GM12878 (cell line): ENCODE measurements around the gene ERVH48-1. TPM values are rescaled to one million over a fixed set of nuclear protein-coding genes. Genes with fewer than 3 reads are reported as not detected.
A peak's percentile ranks its signal among the peaks of the same experiment; 100 is the strongest.

Source experiments
- CBX3 ChIP-seq: fragments of 200-600 bp; sonication (generic); IDR thresholded peaks from 2 replicates; pipeline ENCODE4 v1.6.1; 2016; ENCODE audit warnings: low read depth, borderline replicate concordance
- CREB1 ChIP-seq: IDR thresholded peaks from 2 replicates; pipeline ENCODE4 v1.6.1; 2012; ENCODE audit warnings: low read depth, mild to moderate bottlenecking, inconsistent platforms
- E4F1 ChIP-seq: fragments of 450-650 bp; IDR thresholded peaks from 2 replicates; pipeline ENCODE4 v1.6.1; 2018; ENCODE audit warnings: borderline replicate concordance, mild to moderate bottlenecking; ENCODE audit not compliant: partially characterized antibody
- FOXK2 ChIP-seq: fragments of 450-650 bp; IDR thresholded peaks from 2 replicates; pipeline ENCODE4 v1.6.1; 2017; ENCODE audit warnings: mild to moderate bottlenecking, moderate library complexity
- HDGF ChIP-seq: fragments of 450-650 bp; IDR thresholded peaks from 2 replicates; pipeline ENCODE4 v1.6.1; 2016; ENCODE audit warnings: antibody characterized with exemption
- MTA3 ChIP-seq: IDR thresholded peaks from 2 replicates; pipeline ENCODE4 v1.6.1; 2012; ENCODE audit warnings: low read length, inconsistent platforms, borderline replicate concordance
- MXI1 ChIP-seq: fragments of 150-350 bp; IDR thresholded peaks from 2 replicates; pipeline ENCODE4 v1.6.1; 2011; ENCODE audit warnings: low read depth, mild to moderate bottlenecking, inconsistent platforms, low read length, improper control_type of control experiment
- NFYA ChIP-seq: IDR thresholded peaks from 2 replicates; pipeline ENCODE4 v1.6.1; 2011; ENCODE audit warnings: low read depth, mild to moderate bottlenecking, low read length, improper control_type of control experiment, borderline replicate concordance
- PAX5 ChIP-seq: IDR thresholded peaks from 2 replicates; pipeline ENCODE4 v1.6.1; 2011; ENCODE audit warnings: low read depth, low read length, borderline replicate concordance
- RAD51 ChIP-seq: fragments of 450-650 bp; IDR thresholded peaks from 2 replicates; pipeline ENCODE4 v1.6.1; 2016; ENCODE audit warnings: moderate library complexity, mild to moderate bottlenecking, inconsistent platforms
- RB1 ChIP-seq: fragments of 450-650 bp; formaldehyde crosslinking; IDR thresholded peaks from 2 replicates; pipeline ENCODE4 v1.6.1; 2017; ENCODE audit warnings: mild to moderate bottlenecking, borderline replicate concordance
- ZNF207 ChIP-seq: fragments of 450-650 bp; IDR thresholded peaks from 2 replicates; pipeline ENCODE4 v1.6.1; 2014; ENCODE audit warnings: antibody characterized with exemption, mild to moderate bottlenecking, borderline replicate concordance
- ZNF24 ChIP-seq: fragments of 450-650 bp; IDR thresholded peaks from 2 replicates; pipeline ENCODE4 v1.6.1; 2017; ENCODE audit warnings: antibody characterized with exemption, mild to moderate bottlenecking
- polyA plus RNA-seq, 11 experiments: library from polyadenylated mRNA; depleted of rRNA in 4 of 11; unstranded in 6 of 11; stranded (reverse) in 5 of 11; fragments of >200 nt; fragmentation: Nextera tagmentation in 4 of 11; fragmentation: Illumina TruSeq in 1 of 11; extraction: Ambion mirVana in 4 of 11; extraction: Trizol in 1 of 11; gene quantifications; 1 replicate in 1 of 11; 2 replicates in 10 of 11; pipeline versions ENCODE4 v1.2.1 to v1.2.3, GENCODE V29; 2011 to 2016; ENCODE audit warnings: inconsistent platforms in 2 of 11, missing spikeins in 2 of 11, low read depth in 1 of 11
- total RNA-seq, 4 experiments: library from RNA; depleted of rRNA in 3 of 4; stranded (reverse); fragments of >200 nt in 3 of 4; fragmentation: Illumina TruSeq in 1 of 4; extraction: Trizol in 1 of 4; gene quantifications; 2 replicates each; pipeline versions ENCODE4 v1.2.1 to v1.2.3, GENCODE V29; 2013 to 2021
- TF ChIP-seq, protein P1 (sequence below): fragments of 450-650 bp; IDR thresholded peaks from 2 replicates; pipeline ENCODE4 v1.6.1; 2016; ENCODE audit warnings: mild to moderate bottlenecking, moderate library complexity, borderline replicate concordance
- TF ChIP-seq, protein P2 (sequence below): fragments of 450-650 bp; IDR thresholded peaks from 2 replicates; pipeline ENCODE4 v1.6.1; 2017; ENCODE audit warnings: mild to moderate bottlenecking, low read depth, inconsistent platforms; ENCODE audit not compliant: poor library complexity, severe bottlenecking

Gene ERVH48-1
- total and polyA plus RNA-seq, 10 of the 15 experiments (the other 5 are each of a cell fraction or from before 2014, with no cell fraction given) = 0.03 to 0.30 (median 0.13) TPM; not detected in 7

DNA sequence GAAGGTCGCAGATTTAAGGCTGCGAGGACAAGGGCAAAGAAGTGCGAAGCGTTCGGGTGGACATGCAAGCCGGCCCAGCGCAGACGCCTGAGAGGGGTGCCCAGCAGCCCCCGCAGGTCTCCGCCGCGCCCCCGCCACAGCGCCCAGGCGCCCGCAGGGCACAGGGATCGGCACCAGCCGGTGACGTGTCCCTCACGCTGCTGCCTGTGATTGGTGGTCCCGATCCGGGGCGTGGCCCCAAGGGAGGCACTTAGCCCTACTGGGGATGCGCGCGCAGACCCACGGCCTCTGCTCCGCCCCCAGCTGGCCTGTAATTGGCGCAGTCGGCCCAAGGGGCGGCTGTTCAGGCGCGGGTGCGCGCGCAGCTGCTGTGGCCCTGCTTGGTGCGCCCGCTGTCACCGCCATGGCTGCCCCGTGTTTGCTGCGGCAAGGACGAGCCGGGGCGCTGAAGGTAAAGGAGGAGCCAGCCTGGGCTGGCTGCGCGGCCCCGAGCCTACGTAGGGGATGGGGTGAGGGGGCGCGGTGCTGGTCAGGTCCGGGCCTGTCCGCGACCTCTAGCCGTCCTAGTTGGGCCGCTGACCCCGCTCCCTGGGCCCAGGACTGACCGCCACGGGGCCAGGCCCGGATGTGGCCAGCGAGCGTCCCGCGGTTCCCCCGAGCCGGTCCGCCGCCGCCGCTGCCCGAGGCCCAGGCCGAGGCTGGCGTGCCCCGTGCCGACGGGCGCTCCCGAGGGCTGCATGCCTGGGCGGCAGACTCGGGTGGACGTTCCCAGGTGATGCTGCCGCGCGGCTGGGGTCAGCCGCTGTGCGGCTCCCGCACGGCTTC is 32.3 kb downstream of the ERVH48-1 start, which contains the start of gene NDUFV3 (continued):
- TF ChIP-seq E4F1 (no peak), RAD51 (no peak), CREB1 (peak; percentile 95), MTA3 (no peak), ZNF207 (0 out of 2 replicates have a peak, but pooled peaks have one; percentile 49), PAX5 (peak; percentile 5; the same call in 1 of the 2 replicates), MXI1 (peak; percentile 12; the same call in 1 of the 2 replicates), RB1 (peak; percentile 63; the same call in 1 of the 2 replicates), ZNF24 (no peak), HDGF (peak; percentile 88; the same call in 1 of the 2 replicates), CBX3 (no peak), NFYA (no peak), FOXK2 (no peak)
- TF ChIP-seq, protein P1, sequence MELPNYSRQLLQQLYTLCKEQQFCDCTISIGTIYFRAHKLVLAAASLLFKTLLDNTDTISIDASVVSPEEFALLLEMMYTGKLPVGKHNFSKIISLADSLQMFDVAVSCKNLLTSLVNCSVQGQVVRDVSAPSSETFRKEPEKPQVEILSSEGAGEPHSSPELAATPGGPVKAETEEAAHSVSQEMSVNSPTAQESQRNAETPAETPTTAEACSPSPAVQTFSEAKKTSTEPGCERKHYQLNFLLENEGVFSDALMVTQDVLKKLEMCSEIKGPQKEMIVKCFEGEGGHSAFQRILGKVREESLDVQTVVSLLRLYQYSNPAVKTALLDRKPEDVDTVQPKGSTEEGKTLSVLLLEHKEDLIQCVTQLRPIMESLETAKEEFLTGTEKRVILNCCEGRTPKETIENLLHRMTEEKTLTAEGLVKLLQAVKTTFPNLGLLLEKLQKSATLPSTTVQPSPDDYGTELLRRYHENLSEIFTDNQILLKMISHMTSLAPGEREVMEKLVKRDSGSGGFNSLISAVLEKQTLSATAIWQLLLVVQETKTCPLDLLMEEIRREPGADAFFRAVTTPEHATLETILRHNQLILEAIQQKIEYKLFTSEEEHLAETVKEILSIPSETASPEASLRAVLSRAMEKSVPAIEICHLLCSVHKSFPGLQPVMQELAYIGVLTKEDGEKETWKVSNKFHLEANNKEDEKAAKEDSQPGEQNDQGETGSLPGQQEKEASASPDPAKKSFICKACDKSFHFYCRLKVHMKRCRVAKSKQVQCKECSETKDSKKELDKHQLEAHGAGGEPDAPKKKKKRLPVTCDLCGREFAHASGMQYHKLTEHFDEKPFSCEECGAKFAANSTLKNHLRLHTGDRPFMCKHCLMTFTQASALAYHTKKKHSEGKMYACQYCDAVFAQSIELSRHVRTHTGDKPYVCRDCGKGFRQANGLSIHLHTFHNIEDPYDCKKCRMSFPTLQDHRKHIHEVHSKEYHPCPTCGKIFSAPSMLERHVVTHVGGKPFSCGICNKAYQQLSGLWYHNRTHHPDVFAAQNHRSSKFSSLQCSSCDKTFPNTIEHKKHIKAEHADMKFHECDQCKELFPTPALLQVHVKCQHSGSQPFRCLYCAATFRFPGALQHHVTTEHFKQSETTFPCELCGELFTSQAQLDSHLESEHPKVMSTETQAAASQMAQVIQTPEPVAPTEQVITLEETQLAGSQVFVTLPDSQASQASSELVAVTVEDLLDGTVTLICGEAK = no peak
- TF ChIP-seq, protein P2, sequence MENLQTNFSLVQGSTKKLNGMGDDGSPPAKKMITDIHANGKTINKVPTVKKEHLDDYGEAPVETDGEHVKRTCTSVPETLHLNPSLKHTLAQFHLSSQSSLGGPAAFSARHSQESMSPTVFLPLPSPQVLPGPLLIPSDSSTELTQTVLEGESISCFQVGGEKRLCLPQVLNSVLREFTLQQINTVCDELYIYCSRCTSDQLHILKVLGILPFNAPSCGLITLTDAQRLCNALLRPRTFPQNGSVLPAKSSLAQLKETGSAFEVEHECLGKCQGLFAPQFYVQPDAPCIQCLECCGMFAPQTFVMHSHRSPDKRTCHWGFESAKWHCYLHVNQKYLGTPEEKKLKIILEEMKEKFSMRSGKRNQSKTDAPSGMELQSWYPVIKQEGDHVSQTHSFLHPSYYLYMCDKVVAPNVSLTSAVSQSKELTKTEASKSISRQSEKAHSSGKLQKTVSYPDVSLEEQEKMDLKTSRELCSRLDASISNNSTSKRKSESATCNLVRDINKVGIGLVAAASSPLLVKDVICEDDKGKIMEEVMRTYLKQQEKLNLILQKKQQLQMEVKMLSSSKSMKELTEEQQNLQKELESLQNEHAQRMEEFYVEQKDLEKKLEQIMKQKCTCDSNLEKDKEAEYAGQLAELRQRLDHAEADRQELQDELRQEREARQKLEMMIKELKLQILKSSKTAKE = no peak
